Endodermal cell (in vitro differentiated cells): ENCODE results near the gene ZNF469. TPM values are rescaled to one million over a fixed set of nuclear protein-coding genes. Genes with fewer than 3 reads are reported as not detected.
"Not testable (repeated sequence)": the region's sequence is repeated elsewhere in the genome, so short reads cannot be mapped to it uniquely, and the experiment has no call there.

Source experiments
- DNase-seq: peaks from one replicate; pipeline ENCODE4 v3.0.0-alpha.2; 2017
- H3K27ac ChIP-seq: 2 replicates; pipeline ENCODE4 v1.5.1; 2013; ENCODE audit warnings: mild to moderate bottlenecking, low read depth, low read length, moderate library complexity
- H3K27me3 ChIP-seq: 2 replicates; pipeline ENCODE4 v1.6.1; 2013; ENCODE audit warnings: mild to moderate bottlenecking, low read length, moderate library complexity; ENCODE audit not compliant: insufficient read depth, control insufficient read depth, poor library complexity, severe bottlenecking
- H3K36me3 ChIP-seq: 2 replicates; pipeline ENCODE4 v1.7.0; 2013; ENCODE audit warnings: mild to moderate bottlenecking, low read length, moderate library complexity; ENCODE audit not compliant: control insufficient read depth, insufficient read depth
- H3K4me1 ChIP-seq: one replicate; pipeline ENCODE4 v1.7.0; 2013; ENCODE audit warnings: low read length; ENCODE audit not compliant: control insufficient read depth, insufficient read depth
- H3K4me3 ChIP-seq: 2 replicates; pipeline ENCODE4 v1.5.1; 2013; ENCODE audit warnings: mild to moderate bottlenecking, low read length, moderate library complexity
- H3K9ac ChIP-seq: 2 replicates; pipeline ENCODE4 v1.6.1; 2013; ENCODE audit warnings: mild to moderate bottlenecking, low read length, moderate library complexity; ENCODE audit not compliant: poor library complexity, severe bottlenecking; ENCODE audit errors: extremely low read depth
- H3K9me3 ChIP-seq: 2 replicates; pipeline ENCODE4 v1.6.1; 2013; ENCODE audit warnings: mild to moderate bottlenecking, low read length, moderate library complexity; ENCODE audit not compliant: control insufficient read depth
- H3K27ac Mint-ChIP-seq: 2 replicates; pipeline ENCODE4 v1.8.0; 2020; ENCODE audit warnings: mixed read lengths
- H3K27me3 Mint-ChIP-seq: 2 replicates; pipeline ENCODE4 v1.8.0; 2021; ENCODE audit warnings: mild to moderate bottlenecking, mixed read lengths; ENCODE audit not compliant: insufficient read depth
- H3K36me3 Mint-ChIP-seq: 2 replicates; pipeline ENCODE4 v1.8.0; 2020; ENCODE audit warnings: low read depth, mixed read lengths
- H3K4me1 Mint-ChIP-seq: 2 replicates; pipeline ENCODE4 v1.8.0; 2020; ENCODE audit warnings: mixed read lengths
- H3K4me3 Mint-ChIP-seq: 2 replicates; pipeline ENCODE4 v1.8.0; 2020; ENCODE audit warnings: mild to moderate bottlenecking, moderate library complexity, mixed read lengths
- H3K9me3 Mint-ChIP-seq: 2 replicates; pipeline ENCODE4 v1.8.0; 2020; ENCODE audit warnings: mild to moderate bottlenecking, mixed read lengths
- CTCF ChIP-seq: fragments of 200-600 bp; sonication (generic); conservative IDR thresholded peaks from 2 replicates; pipeline ENCODE4 v1.5.0; 2021; ENCODE audit warnings: antibody characterized with exemption, mild to moderate bottlenecking
- WGBS, 2 experiments: methylation state at CpG; one replicate each; pipeline versions ENCODE4 v1.1.5 to v1.1.7; 2013; ENCODE audit warnings: missing lambda C conversion rate in 2 of 2, mixed read lengths in 1 of 2; ENCODE audit not compliant: insufficient coverage in 1 of 2, insufficient read length in 1 of 2; 5-methylcytosine and 5-hydroxymethylcytosine counted together
- total RNA-seq, 2 donors: library from RNA; stranded (reverse); fragmentation: NEBNext Ultra II Directional in 1 of 2; extraction: Animal tissue kit (Norgen Biotek cat#: 25700) in 1 of 2; gene quantifications; 2 replicates in 1 of 2; 3 replicates in 1 of 2; pipeline ENCODE4 v1.2.1, GENCODE V29; 2021

Gene ZNF469
- total RNA-seq, 2 donors from 2014 or later: 0.68 to 4.7 TPM

GRCh38 chr16:88358023-88358420 is 24.7 kb upstream of the ZNF469 start:
- Mint-ChIP-seq H3K9me3 (peaks cover 18% of the 10 kb centered on the region), H3K4me1 (no peaks in the 10 kb centered on the region), H3K27me3 (peaks cover 10% of the 10 kb centered on the region), H3K27ac (no peak overlapping the region), H3K4me3 (no peak overlapping the region), H3K36me3 (no peaks in the 10 kb centered on the region)
- DNase-seq: no peak
- Histone ChIP-seq H3K9me3 (peaks cover 11% of the 10 kb centered on the region), H3K27me3 (no peaks in the 10 kb centered on the region), H3K4me3 (no peak overlapping the region), H3K27ac (no peak overlapping the region), H3K9ac (no peak overlapping the region), H3K36me3 (no peaks in the 10 kb centered on the region), H3K4me1 (no peaks in the 10 kb centered on the region)
- WGBS, 2 experiments: 85 to 89% methylated on average over 11 to 16 of the region's 16 CpGs
- no peak for TF ChIP-seq CTCF

DNA sequence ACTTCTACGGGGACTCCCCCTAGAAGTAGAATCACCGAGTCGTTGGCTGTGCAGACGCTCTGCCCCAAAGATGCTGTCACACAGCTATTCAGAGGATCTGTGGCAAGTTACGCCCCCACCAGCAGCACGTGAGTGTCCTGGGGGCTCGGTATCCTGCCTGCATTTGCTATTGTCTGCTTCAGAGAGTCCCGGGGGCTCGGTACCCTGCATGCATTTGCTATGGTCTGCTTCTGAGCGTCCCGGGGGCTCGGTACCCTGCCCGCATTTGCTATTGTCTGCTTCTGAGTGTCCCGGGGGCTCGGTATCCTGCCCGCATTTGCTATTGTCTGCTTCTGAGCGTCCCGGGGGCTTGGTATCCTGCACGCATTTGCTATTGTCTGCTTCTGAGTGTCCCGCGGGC is 23.8 kb upstream of the ZNF469 start:
- H3K9me3 ChIP-seq: peaks cover 11% of the 10 kb centered on the region
- H3K36me3 ChIP-seq: no peaks in the 10 kb centered on the region
- no peaks in the 10 kb centered on the region for H3K4me1 Mint-ChIP-seq
- H3K27ac ChIP-seq: peak overlapping the region; percentile 77
- H3K9ac ChIP-seq: no peak overlapping the region
- no peak for DNase-seq
- no peak overlapping the region for H3K27ac Mint-ChIP-seq
- no peaks in the 10 kb centered on the region for H3K4me1 ChIP-seq
- no peak overlapping the region for H3K4me3 ChIP-seq
- no peak overlapping the region for H3K4me3 Mint-ChIP-seq
- no peaks in the 10 kb centered on the region for H3K36me3 Mint-ChIP-seq
- TF ChIP-seq CTCF: no peak
- H3K27me3 ChIP-seq: no peaks in the 10 kb centered on the region
- H3K27me3 Mint-ChIP-seq: peaks cover 15% of the 10 kb centered on the region
- 72 to 83% methylated on average over 16 to 21 of the region's 21 CpGs for WGBS, 2 experiments
- H3K9me3 Mint-ChIP-seq: peaks cover 25% of the 10 kb centered on the region

GRCh38 chr16:88360401-88360800 is 22.4 kb upstream of the ZNF469 start:
- not testable (repeated sequence) for H3K27ac Mint-ChIP-seq, H3K4me1 ChIP-seq, H3K27me3 ChIP-seq, H3K4me3 ChIP-seq, H3K36me3 Mint-ChIP-seq, DNase-seq, H3K27ac ChIP-seq, H3K4me1 Mint-ChIP-seq, H3K9ac ChIP-seq, H3K4me3 Mint-ChIP-seq, H3K36me3 ChIP-seq
- 88% methylated on average over 12 of the region's 20 CpGs; no CpG with 5 or more reads in 1 of the 2 experiments for WGBS, 2 experiments
- Mint-ChIP-seq H3K27me3 (peaks cover 16% of the 10 kb centered on the region), H3K9me3 (peaks cover 27% of the 10 kb centered on the region)
- H3K9me3 ChIP-seq: peaks cover 11% of the 10 kb centered on the region

DNA sequence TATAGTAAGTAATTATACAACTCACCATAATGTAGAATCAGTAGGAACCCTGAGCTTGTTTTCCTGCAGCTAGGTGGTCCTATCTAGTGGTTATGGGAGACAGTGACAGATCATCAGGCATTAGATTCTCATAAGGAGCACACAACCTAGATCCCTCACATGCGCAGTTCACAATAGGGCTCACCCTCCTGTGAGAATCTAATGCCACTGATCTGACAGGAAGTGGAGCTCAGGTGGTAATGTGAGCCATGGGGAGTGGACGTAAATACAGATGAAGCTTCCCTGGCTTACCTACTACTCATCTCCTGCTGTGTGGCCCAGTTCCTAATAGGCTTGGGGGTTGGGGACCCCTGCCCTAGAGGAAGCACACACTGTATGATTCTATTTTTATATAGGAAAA is 21.8 kb upstream of the ZNF469 start:
- Mint-ChIP-seq H3K27ac (no peak overlapping the region), H3K4me3 (no peak overlapping the region), H3K36me3 (no peaks in the 10 kb centered on the region), H3K4me1 (no peaks in the 10 kb centered on the region), H3K9me3 (peaks cover 27% of the 10 kb centered on the region), H3K27me3 (peaks cover 16% of the 10 kb centered on the region)
- Histone ChIP-seq H3K27ac (no peak overlapping the region), H3K9ac (no peak overlapping the region), H3K27me3 (no peaks in the 10 kb centered on the region), H3K4me3 (no peak overlapping the region), H3K4me1 (no peaks in the 10 kb centered on the region), H3K9me3 (peaks cover 11% of the 10 kb centered on the region), H3K36me3 (no peaks in the 10 kb centered on the region)
- WGBS, 2 experiments: 90 to 100% methylated on average over 2 of the region's 2 CpGs
- TF ChIP-seq CTCF: no peak
- DNase-seq: no peak
